PC-3 (cell line): Measurements from ENCODE around the gene ACKR2. TPM values are rescaled to one million over a fixed set of nuclear protein-coding genes. Genes with fewer than 3 reads are reported as not detected.

Experiments
- ATAC-seq: fragments of 200-7000 bp; cut with Tn5 transposase; 2 replicates; pipeline ENCODE4 v1.9.1; 2020; ENCODE audit warnings: mild to moderate bottlenecking, moderate library complexity
- BruUV-seq: library from RNA; stranded (reverse); fragments of 400-500 nt; replicated peaks from 2 replicates; lab custom pipeline; 2021; lab: Mats Ljungman, UMichigan
- CTCF ChIA-PET: fragments of 300-600 bp; sonication (Branson Sonifier 250); formaldehyde crosslinking; loops from one replicate; lab custom pipeline; 2022; ENCODE audit warnings: antibody characterized with exemption; lab: Charles Lee
- POLR2A ChIA-PET: fragments of 300-600 bp; sonication (Branson Sonifier 250); formaldehyde crosslinking; loops from one replicate; lab custom pipeline; 2022; ENCODE audit warnings: antibody characterized with exemption; ENCODE audit not compliant: unreplicated experiment; lab: Charles Lee
- DNase-seq: peaks from one replicate; pipeline ENCODE4 v3.0.0-alpha.2; 2015
- H2AFZ ChIP-seq: fragments of 300-600 bp; sonication (generic); 2 replicates; pipeline ENCODE4 v1.6.0; 2016; ENCODE audit warnings: antibody characterized with exemption, low read length
- H3F3A ChIP-seq: fragments of 300-600 bp; sonication (generic); one replicate; pipeline ENCODE4 v1.6.0; 2017; ENCODE audit warnings: antibody characterized with exemption, low read length, control low read depth, mild to moderate bottlenecking; ENCODE audit not compliant: unreplicated experiment
- H3K27ac ChIP-seq: fragments of 300-600 bp; sonication (generic); 2 replicates; pipeline ENCODE4 v1.5.1; 2016; ENCODE audit warnings: mild to moderate bottlenecking, low read length
- H3K27me3 ChIP-seq: fragments of 300-600 bp; sonication (generic); 2 replicates; pipeline ENCODE4 v1.6.1; 2016; ENCODE audit warnings: low read length, mixed read lengths
- H3K36me3 ChIP-seq: fragments of 300-600 bp; sonication (generic); 2 replicates; pipeline ENCODE4 v1.6.1; 2016; ENCODE audit warnings: low read depth, mixed run types, low read length, mixed read lengths
- H3K4me1 ChIP-seq: fragments of 300-600 bp; sonication (generic); 2 replicates; pipeline ENCODE4 v1.5.1; 2016; ENCODE audit warnings: low read length; ENCODE audit not compliant: insufficient read depth
- H3K4me2 ChIP-seq: fragments of 300-600 bp; sonication (generic); 2 replicates; pipeline ENCODE4 v1.6.0; 2016; ENCODE audit warnings: low read length
- H3K4me3 ChIP-seq: fragments of 300-600 bp; sonication (generic); 2 replicates; pipeline ENCODE4 v1.5.1; 2016; ENCODE audit warnings: mild to moderate bottlenecking, low read length, mixed read lengths
- H3K79me2 ChIP-seq: fragments of 300-600 bp; sonication (generic); 2 replicates; pipeline ENCODE4 v1.6.1; 2017; ENCODE audit warnings: low read length, mixed read lengths
- H3K9ac ChIP-seq: fragments of 300-600 bp; sonication (generic); 2 replicates; pipeline ENCODE4 v1.6.0; 2016; ENCODE audit warnings: mild to moderate bottlenecking, low read length
- H3K9me2 ChIP-seq: fragments of 300-600 bp; sonication (generic); replicated peaks from 2 replicates; pipeline ENCODE4 v1.6.1; 2016; ENCODE audit warnings: mixed run types, low read length, mixed read lengths
- H3K9me3 ChIP-seq: fragments of 300-600 bp; sonication (generic); 2 replicates; pipeline ENCODE4 v1.6.1; 2016; ENCODE audit warnings: low read length, mixed read lengths
- H4K20me1 ChIP-seq: fragments of 300-600 bp; sonication (generic); 2 replicates; pipeline ENCODE4 v1.6.1; 2016; ENCODE audit warnings: low read length, mixed read lengths
- CTCF ChIP-seq: fragments of 300-600 bp; sonication (generic); conservative IDR thresholded peaks from 2 replicates; pipeline ENCODE4 v1.5.1; 2017; ENCODE audit warnings: antibody characterized with exemption, low read depth, mild to moderate bottlenecking, low read length
- EZH2 ChIP-seq: fragments of 300-600 bp; sonication (generic); IDR thresholded peaks from one replicate; pipeline ENCODE4 v1.6.1; 2017; ENCODE audit warnings: antibody characterized with exemption, mild to moderate bottlenecking, low read length; ENCODE audit not compliant: unreplicated experiment
- EZH2phosphoT487 ChIP-seq: fragments of 300-600 bp; sonication (generic); IDR thresholded peaks from 2 replicates; pipeline ENCODE4 v1.6.1; 2018; ENCODE audit warnings: mild to moderate bottlenecking, antibody characterized with exemption, low read length, borderline replicate concordance
- intact Hi-C: fragments of 100-400 bp; cut with micrococcal nuclease; formaldehyde crosslinking; loops from 2 replicates; pipeline ENCODE4 v1.9.0; 2023
- total RNA-seq: library from RNA; depleted of rRNA; stranded (reverse); fragments of >200 nt; gene quantifications from 2 replicates; pipeline ENCODE4 v1.2.3, GENCODE V29; 2014

The ACKR2 gene
- total RNA-seq, 1 experiment from 2014 or later: 3.9 TPM

- no TSS peak for BruUV-seq
- Histone ChIP-seq H3K4me2 (no peak overlapping the region), H3K4me3 (no peak overlapping the region), H3K27ac (no peak overlapping the region), H3K4me1 (no peaks in the 10 kb centered on the region), H3K9me3 (no peaks in the 10 kb centered on the region), H2AFZ (no peak overlapping the region), H4K20me1 (no peaks in the 10 kb centered on the region), H3F3A (no peaks in the 10 kb centered on the region), H3K27me3 (0 out of 2 replicates have a peak, but pooled peaks cover 3% of the 10 kb centered on the region), H3K9me2 (no peaks in the 10 kb centered on the region), H3K9ac (no peak overlapping the region), H3K79me2 (no peaks in the 10 kb centered on the region), H3K36me3 (no peaks in the 10 kb centered on the region)
- ChIA-PET POLR2A (no interaction called here), CTCF (no interaction called here)
- no peak for ATAC-seq
- TF ChIP-seq CTCF: no peak
- TF ChIP-seq EZH2: no peak
- TF ChIP-seq EZH2phosphoT487: no peak
- DNase-seq: no peak
- intact Hi-C loops: no loop called here
These were observed 65.5 kb downstream of the ACKR2 start for GRCh38 chr3:42874749-42875148.

GRCh38 chr3:42875325-42876151 lies 66.3 kb downstream of the ACKR2 start, which contains the start of gene CYP8B1:
CYP8B1 (minus strand) TSS chr3:42875879; CDS start chr3:42875816, 63 bp downstream.
- H3K4me2 ChIP-seq: no peak within 1 kb of the TSS
- no peak within 1 kb of the TSS for H2AFZ ChIP-seq
- no peaks in the 10 kb centered on the region for H4K20me1 ChIP-seq
- H3F3A ChIP-seq: no peaks in the 10 kb centered on the region
- BruUV-seq: no TSS peak
- TF ChIP-seq CTCF (no peak), EZH2phosphoT487 (no peak), EZH2 (no peak)
- H3K9ac ChIP-seq: no peak within 1 kb of the TSS
- DNase-seq (no peak), ATAC-seq (no peak)
- no peak within 1 kb of the TSS for H3K4me3 ChIP-seq
- H3K36me3 ChIP-seq: no peaks in the 10 kb centered on the region
- 0 out of 2 replicates have a peak, but pooled peaks cover 3% of the 10 kb centered on the region for H3K27me3 ChIP-seq
- ChIA-PET CTCF (no interaction called here), POLR2A (no interaction called here)
- intact Hi-C loops: no loop called here
- no peak within 1 kb of the TSS for H3K27ac ChIP-seq
- no peaks in the 10 kb centered on the region for H3K79me2 ChIP-seq
- H3K4me1 ChIP-seq: no peaks in the 10 kb centered on the region
- H3K9me3 ChIP-seq: no peaks in the 10 kb centered on the region
- H3K9me2 ChIP-seq: no peaks in the 10 kb centered on the region

GRCh38 chr3:42876401-42876800 lies 67.2 kb downstream of the ACKR2 start:
- H3K9ac ChIP-seq: no peak overlapping the region
- DNase-seq (no peak), ATAC-seq (no peak)
- CTCF ChIA-PET: no interaction called here
- 0 out of 2 replicates have a peak, but pooled peaks cover 3% of the 10 kb centered on the region for H3K27me3 ChIP-seq
- no peaks in the 10 kb centered on the region for H3K9me2 ChIP-seq
- no peaks in the 10 kb centered on the region for H4K20me1 ChIP-seq
- H3K79me2 ChIP-seq: no peaks in the 10 kb centered on the region
- no peak overlapping the region for H3K27ac ChIP-seq
- H3K4me2 ChIP-seq: no peak overlapping the region
- no peaks in the 10 kb centered on the region for H3K36me3 ChIP-seq
- POLR2A ChIA-PET: no interaction called here
- no TSS peak for BruUV-seq
- intact Hi-C loops: no loop called here
- H2AFZ ChIP-seq: no peak overlapping the region
- no peaks in the 10 kb centered on the region for H3K9me3 ChIP-seq
- TF ChIP-seq EZH2 (no peak), CTCF (no peak), EZH2phosphoT487 (no peak)
- no peak overlapping the region for H3K4me3 ChIP-seq
- no peaks in the 10 kb centered on the region for H3F3A ChIP-seq
- peaks cover 3% of the 10 kb centered on the region; the same call in 1 of the 2 replicates for H3K4me1 ChIP-seq
